GM21447 (cell line): ENCODE results near the gene FIBP.
A peak's percentile ranks its signal among the peaks of the same experiment; 100 is the strongest.

ENCODE experiments used
- ATAC-seq: cut with Tn5 transposase; IDR thresholded peaks from one replicate; pipeline ENCODE4 v1.9.1; 2021; ENCODE audit not compliant: unreplicated experiment

The FIBP gene

DNA sequence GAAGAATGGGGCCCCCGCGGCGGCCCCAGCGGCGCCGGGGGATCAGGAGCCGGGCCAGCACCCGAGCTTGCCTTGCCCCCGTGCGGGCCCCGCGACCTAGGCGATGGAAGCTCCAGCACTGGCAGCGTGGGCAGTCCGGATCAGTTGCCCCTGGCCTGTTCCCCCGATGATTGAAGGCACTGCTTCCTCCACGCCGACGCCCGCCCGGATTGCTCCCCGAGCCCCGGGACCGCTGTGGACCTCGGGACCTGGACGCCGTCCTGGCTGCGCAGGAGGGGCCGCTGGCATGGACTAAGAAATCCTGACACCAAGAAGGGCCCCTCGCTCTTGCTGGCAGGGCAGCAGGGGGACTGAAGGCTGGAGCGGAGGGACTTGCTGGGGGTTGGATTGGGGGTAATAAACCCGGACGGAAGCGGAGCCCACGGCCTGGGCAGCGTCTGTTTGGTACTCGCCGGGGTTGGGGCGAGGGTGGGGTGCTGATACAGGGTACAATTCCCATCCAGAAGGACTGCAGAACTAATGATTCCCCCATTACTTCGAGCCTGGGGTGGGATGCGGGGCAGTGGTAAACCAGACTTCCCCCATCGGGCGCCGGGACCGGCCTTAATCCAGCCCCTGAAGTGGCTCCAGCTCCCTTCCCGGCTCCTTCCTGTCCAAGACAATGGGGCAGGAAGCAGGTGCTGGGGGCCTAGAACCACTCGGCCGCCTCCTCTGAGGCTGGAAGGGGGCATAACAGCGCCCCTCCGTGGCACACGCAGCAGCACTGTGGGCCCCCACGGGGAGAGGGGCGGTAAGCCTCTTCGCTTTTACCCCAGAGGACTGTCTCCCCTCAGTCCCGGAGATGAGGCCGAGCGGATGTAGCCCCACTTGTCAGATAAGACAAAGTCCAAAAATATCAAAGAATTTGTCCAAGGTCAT, 3.2 kb upstream of the FIBP start:
- ATAC-seq, result no peak

DNA sequence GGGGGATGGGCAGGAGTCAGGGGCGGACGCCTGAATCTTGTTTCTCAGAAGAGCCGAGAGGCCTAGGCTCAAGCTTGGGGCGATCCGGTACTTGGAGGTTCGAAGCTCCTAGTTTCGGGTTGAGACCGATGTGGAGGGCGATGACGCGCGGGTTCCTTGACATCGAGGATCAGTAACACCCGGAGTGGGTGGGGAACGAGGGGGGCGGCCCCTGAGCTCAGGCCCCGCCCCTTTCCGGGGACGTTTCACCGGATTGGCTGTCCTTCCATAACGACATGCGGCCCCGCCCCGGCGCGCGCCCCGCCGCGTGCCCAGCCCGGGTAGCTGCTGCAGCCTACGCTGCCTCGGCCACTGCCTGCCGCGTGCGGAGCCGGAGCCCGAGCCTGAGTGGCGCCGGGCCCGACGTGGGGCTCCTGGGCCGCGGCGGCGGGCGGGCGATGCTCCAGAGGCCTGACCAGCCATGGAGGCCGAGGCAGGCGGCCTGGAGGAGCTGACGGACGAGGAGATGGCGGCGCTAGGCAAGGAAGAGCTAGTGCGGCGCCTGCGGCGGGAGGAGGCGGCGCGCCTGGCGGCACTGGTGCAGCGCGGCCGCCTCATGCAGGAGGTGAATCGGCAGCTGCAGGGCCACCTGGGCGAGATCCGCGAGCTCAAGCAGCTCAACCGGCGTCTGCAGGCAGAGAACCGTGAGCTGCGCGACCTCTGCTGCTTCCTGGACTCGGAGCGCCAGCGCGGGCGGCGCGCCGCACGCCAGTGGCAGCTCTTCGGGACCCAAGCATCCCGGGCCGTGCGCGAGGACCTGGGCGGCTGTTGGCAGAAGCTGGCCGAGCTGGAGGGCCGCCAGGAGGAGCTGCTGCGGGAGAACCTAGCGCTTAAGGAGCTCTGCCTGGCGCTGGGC, 2.3 kb upstream of the FIBP start, which contains the start of gene CCDC85B:
Gene CCDC85B (plus strand): TSS at position 350 of the 895 bp plus-strand sequence. CDS start 111 bp downstream, at position 461.
- ATAC-seq, result peak; percentile 44

DNA sequence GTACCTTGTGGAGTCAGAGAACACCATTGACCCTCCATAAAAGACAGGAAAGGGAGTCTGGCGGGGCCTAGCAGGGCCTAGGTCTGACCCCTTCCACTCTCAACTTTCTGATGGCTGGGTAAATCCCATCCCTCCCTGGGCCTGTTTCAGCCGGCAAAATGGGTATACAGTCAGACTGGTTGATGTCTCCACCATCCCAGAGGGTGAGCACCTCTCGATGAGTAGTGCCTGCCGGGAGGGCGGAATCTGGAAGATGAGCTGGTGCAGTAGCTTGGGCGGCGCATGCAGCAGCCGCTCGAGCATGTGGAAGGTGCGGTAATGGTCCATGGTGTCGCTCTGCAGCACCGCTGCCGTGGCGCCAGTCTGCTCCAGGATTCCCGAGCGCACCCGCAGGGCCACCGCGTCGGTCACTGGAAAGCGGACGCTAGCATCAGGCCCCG, 528 bp downstream of the FIBP start:
- ATAC-seq, result peak; percentile 1

DNA sequence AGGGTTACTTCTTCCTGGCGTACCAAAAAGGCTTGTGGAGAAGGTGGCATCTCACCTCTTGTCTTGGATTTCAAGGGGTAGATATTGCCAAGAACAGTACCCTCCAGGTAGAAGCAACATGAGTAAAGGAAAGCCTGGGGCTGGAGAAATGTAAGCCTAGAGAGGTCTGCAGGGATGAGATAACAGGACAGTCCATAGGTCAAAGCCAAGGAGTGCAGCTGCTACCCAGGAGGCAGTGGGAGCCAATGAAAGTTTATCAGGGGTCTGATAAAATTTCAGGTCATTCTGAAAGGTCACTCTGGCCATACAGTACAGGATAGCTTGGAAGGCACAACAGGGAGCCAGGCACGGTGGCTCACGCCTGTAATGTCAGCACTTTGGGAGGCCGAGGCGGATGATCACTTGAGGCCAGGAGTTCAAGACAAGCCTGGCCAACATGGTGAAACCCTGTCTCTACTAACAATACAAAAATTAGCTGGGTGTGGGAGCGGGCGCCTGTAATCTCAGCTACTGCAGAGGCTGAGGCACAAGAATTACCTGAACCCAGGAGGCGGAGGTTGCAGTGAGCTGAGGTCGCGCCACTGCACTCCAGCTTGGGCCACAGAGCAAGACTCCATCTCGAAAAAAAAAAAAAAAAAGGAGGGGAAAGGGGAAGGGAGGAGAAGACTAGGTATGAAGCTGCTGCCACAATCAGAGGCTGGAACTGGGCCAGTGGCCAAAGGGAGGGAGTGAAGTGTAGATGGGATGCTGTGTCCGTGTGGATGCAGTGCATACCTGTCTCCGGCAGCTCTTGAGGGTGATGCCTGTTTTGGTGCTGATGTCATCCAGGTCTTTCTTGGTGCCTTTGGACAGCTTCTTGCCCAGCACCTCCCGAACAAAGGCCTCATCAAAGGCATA, 1.2 kb downstream of the FIBP start:
- no peak for ATAC-seq

DNA sequence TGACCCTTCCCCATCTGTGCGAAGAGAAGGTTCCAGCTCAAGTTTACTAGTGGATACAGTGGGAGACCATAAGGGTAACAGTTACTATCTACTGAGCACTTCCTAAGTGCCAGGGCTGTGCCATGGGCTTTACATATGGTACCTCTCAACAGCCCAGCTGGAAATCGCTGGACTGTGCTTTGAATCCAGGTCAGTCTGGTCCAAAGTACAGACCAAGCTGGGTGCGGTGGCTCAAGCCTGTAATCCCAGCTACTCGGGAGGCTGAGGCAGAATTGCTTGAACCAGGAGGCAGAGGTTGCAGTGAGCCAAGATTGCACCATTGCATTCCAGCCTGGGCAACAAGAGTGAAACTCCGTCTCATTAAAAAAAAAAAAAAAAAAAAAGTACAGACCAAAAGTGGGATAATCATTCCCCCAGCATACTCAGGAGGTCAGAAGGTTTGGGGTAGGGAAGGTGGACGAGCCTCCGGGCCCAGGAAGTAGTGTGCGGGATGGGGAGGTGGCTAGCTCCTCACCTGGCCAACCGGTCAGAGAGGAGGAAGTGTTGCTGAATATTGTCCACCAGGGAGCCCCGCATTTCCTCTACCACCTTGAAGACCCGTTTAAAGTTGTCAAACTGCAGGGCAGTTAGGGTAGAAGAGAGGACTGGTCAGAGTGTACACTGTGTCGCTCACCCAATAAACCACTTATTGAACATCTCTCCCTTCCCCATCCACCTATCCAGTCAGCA, 2.3 kb downstream of the FIBP start:
- no peak for ATAC-seq

DNA sequence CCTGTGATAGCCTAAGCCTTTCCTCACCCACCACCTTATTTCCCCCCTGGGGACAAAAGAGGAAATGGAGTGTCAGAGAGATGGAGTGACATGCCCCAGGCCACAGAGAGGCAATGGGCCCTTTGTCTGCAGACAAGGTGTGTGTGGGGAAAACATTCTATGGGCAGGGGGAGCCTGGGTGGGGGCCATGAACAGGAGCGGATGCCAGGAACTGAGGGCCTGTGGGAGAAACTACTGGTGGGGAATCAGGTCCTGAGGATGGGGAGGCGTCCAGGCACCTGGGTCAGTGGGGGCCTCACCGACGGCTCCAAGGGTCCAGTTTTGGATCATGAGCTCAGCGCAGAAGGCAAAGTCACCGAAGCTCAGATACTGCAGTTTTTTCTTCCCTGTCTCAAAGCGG, 3.0 kb downstream of the FIBP start:
- ATAC-seq, result no peak

DNA sequence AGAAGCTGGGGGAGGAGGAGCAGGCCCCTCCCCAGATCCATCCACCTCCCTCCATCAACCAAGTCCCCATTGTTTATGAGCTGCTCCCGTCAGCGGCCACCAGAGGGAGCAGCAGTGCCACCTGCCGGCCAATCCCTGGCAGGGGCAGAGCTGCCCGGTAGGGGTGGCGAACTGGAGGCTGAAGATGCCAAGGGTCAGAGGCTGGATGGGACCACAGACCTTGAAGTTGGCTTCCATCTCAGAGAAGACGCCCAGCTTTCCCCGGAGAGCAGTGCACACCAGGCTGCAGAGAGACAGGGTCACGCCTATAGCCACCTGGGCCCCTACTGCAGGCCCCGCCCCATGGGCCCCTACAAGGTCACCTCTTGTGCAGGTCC, 3.6 kb downstream of the FIBP start:
- no peak for ATAC-seq

DNA sequence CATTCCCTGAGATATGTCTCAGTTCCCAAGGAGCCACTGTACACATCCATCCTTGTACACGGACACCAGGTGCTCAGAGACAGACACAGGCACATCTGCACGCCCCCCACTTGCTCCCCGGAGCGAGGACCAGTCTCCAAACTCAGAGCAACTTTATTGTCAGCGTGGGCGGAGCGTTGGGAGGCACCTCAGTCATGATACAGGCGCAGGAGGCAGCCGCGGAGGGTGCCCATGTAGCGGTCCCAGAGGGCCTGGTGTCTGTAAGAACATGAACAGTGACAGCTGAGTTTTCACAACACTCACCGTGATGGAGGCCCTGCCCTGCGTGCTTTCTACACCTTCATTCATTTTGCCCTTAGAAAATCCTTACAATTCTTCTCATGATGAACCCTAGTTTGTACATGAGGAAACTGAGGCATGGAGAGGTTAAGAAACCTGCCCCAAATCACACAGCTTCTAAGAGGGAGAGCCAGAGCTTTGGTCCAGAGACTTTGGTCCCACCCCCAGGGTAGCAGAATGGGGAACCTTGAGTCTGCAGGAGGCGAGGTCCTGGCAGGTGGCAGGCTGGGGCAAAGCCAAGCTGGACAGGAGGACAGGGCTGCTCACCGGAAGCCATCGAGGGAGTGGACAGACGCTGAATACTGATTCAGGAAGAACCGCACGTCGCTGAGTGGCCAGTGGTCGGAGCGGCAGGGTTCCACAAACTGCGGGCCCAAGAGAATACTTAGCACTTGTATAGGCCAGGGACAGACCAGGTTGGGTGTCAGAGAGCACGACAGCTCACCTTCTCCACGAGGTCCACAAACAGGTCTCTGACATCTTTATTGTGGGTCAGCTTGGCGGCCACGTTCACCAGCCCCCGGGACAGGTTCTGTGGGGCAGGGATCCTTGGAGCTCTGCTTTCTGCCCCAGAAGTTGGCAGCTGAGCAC, 4.2 kb downstream of the FIBP start:
- no peak for ATAC-seq

DNA sequence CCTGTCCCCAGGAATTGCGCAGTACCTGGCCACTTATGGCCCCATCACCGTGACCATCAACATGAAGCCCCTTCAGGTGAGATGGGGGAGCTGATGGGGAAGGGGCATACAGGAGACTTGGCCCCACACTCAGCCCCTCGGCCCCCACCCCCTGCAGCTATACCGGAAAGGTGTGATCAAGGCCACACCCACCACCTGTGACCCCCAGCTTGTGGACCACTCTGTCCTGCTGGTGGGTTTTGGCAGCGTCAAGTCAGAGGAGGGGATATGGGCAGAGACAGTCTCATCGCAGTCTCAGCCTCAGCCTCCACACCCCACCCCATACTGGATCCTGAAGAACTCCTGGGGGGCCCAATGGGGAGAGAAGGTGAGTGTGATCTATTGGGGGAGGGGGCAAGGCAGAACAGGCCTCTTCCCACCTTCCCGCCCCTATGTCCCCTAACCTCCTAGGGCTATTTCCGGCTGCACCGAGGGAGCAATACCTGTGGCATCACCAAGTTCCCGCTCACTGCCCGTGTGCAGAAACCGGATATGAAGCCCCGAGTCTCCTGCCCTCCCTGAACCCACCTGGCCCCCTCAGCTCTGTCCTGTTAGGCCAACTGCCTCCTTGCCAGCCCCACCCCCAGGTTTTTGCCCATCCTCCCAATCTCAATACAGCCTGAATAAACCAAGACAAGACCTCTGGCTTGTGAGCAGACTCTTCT, 5.1 kb downstream of the FIBP start:
- ATAC-seq, result no peak

DNA sequence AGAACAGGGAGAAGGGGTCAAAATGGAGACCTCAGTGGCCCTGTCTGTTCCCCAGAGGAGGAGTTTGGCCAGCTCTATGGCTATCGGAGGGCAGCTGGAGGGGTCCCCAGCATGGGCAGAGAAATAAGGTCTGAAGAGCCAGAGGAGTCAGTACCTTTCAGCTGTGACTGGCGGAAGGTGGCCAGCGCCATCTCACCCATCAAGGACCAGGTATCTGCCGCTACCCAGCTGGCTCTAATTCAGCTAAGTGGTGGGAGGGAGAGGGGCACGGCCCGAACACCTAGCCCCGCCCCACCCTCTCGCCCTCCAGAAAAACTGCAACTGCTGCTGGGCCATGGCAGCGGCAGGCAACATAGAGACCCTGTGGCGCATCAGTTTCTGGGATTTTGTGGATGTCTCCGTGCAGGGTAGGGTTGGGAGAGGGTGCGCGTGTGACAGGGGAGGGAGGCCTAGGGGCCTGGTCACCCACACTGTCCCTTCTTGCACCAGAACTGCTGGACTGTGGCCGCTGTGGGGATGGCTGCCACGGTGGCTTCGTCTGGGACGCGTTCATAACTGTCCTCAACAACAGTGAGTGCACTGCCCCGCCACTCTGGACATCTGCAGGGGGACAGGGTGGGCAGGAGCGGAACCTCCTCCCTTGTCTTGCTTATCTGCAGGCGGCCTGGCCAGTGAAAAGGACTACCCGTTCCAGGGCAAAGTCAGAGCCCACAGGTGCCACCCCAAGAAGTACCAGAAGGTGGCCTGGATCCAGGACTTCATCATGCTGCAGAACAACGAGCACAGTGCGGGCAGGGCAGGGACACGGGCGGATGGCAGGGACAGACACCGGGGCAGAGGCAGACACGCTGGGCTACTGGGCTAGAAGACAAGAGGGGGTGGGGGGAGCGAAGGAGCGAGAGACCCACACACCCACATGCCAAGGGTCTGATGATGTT, 5.9 kb downstream of the FIBP start:
- no peak for ATAC-seq

DNA sequence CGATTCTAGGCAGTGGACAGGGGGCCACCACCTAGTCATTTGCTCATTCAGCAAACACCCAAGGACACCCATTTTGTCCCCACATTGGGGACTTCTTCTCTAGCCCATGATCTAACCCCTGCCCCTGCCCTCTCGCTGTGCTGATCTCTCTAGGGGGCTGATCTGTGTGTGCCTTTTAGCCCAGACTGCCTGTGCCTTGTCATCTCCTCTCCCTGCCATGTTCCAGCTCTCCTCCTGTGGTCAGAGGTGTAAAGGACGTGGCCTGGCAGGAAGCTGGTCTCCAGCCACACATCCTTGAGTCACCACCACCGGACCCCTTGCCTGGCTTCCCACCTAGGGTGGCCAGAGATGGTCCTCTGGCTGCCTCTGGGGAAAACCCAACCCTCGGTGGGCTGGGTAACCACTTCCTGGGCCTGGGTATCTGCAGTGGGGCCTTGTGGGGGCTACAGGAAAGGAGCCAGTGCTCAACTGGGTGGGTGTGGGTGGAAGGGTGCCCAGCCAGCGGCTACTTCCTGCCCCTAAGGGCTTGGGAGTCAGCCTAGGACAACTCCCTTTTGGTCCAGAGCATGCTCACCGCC, 7.3 kb downstream of the FIBP start:
- ATAC-seq, result no peak

DNA sequence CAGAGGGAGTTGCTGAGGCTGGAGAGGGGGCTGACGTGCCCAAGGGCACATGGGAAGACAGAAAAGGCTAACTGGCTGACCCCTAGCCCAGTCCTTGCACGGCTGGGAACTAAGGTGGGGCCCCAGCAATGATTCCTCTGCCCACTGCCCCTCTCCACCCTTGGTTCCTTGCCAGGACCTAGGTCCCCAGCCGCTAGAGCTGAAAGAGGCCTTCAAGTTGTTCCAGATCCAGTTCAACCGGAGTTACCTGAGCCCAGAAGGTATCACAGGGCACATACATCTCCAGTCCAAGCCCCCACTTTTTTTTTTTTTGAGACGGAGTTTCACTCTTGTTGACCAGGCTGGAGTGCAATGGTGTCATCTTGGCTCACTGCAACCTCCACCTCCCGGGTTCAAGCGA, 8.2 kb downstream of the FIBP start:
- ATAC-seq, result no peak

DNA sequence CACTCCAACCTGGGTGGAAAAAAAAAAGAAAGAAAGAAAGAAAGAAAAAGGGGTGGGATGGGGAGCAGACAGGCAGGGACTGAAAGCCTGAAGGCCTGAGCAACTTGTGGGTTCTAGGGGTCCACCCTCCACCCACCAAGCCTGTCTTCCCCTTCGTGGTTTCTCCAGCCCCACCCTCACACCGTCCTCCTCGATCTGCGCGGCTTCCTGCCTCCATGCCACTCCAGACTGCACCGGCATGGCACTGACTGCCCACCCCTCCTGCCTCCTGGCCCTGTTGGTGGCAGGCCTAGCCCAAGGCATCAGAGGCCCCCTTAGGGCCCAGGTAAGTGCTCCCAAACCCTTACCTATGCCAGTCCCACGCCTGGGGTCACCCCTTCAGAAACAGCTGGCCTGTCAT, 8.7 kb downstream of the FIBP start, which contains the start of gene CTSW:
Gene CTSW (plus strand): TSS at position 221 of the 400 bp plus-strand sequence. CDS start 18 bp downstream, at position 239.
- ATAC-seq, result no peak

DNA sequence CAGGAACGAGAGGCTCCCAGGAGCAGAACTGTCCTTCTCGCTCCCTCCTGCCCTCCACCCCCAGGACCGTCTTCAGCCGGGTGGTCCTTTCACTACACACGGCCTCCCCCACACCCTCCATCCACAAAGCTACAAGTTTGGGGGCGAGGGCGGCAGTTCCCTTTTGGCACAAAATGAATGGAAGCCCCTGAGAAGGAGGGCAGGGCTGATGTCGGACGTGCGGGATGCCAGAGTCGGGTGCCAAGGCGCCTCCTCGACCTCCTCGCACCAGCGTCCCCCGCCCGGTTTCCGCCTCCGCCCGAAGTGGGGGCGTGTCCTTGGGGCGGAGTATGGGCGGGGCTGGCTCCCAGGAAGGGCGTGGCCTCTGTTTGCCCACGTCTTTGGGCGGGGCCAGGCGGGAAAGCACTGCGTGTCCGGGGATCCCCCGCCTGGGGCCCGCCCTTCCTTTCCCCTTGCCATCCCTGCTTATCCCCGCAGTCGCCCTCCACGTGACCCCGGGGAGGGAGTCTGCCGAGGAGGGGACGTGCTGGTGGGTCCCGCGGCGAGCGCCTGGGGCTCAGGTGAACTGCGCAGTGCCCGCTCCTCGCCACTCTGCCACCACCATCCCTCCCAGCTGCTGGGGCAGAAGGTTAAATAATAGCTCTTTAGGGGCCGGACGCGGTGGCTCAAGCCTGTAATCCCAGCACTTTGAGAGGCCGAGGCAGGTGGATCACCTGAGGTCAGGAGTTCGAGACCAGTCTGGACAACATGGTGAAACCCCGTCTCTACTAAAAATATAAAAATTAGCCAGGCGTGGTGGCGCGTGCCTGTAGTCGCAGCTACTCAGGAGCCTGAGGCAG, 14.7 kb downstream of the FIBP start:
- peak; percentile 73 for ATAC-seq

DNA sequence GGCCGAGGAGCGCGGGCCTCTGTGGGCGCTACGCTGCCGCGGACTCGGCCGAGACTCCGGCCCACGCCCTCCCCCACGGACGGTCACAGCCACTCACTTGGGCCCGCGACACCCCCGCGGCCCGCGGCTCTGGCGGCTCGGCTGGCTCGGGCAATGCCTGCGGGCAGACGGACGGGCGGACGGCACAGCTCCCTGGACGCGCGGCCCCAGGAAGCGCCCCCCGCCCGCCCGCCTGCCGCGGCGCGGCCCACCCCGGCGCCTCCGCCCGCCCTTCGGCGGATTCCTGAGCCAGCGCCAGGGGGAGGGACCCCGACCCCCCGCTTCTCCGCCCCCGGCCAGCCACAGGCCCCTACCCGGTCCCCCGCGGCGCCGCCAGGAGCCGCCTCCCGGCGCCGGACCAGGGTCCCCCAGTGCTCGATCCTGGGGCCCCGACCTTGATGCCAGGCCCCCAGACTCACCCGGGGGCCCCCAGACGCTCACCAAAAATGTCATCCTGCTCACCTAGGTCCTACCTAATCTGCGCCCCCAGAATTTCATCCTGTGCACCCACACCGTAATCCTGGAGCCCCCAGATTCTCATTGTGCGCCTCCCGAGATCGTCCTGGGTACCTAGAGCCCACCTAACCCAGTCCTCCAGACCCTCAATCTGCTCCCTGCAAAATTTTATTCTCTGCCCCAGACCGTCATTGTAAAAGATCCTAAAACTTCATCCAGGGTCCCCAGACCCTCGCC, 15.5 kb downstream of the FIBP start, which contains the start of gene EFEMP2:
Gene EFEMP2 (minus strand): TSS at position 215 of the 732 bp plus-strand sequence. CDS start 446 bp downstream, outside the sequence.
- ATAC-seq, result no peak
